ENCODE measurements around the gene MYO7A.

The MYO7A gene

GRCh38 chr11:77195071-77195755 lies 67.2 kb downstream of the MYO7A start:
- in situ Hi-C loops (cut with MboI; ENCODE audit: low pct_unique_long_range_greater_than_20kb, low sequenced_read_pairs, unreplicated experiment), result loop anchor here (10.0 kb wide), 1 partner anchor 360 kb away; no protein-coding TSS in a partner anchor
- TF ChIP-seq CTCF (IDR thresholded peaks at IDR 0.05; ENCODE audit: extremely low read depth, insufficient read depth, missing control alignments), result no peak
- no peak for DNase-seq (ENCODE audit: low spot score)

GRCh38 chr11:77196961-77197360 lies 68.9 kb downstream of the MYO7A start:
- in situ Hi-C loops (cut with MboI; ENCODE audit: low pct_unique_long_range_greater_than_20kb, low sequenced_read_pairs, unreplicated experiment), result loop anchor here (10.0 kb wide), 1 partner anchor 358 kb away; no protein-coding TSS in a partner anchor
- TF ChIP-seq CTCF (IDR thresholded peaks at IDR 0.05; ENCODE audit: extremely low read depth, insufficient read depth, missing control alignments), result no peak

GRCh38 chr11:77197626-77198320 lies 69.7 kb downstream of the MYO7A start:
- no peak for DNase-seq (ENCODE audit: low spot score)
- no peak for TF ChIP-seq CTCF (IDR thresholded peaks at IDR 0.05; ENCODE audit: extremely low read depth, insufficient read depth, missing control alignments)
- in situ Hi-C loops (cut with MboI; ENCODE audit: low pct_unique_long_range_greater_than_20kb, low sequenced_read_pairs, unreplicated experiment), result loop anchor here (10.0 kb wide), 1 partner anchor 357 kb away; no protein-coding TSS in a partner anchor

More at GRCh38 chr11:77196961-77197360, 68.9 kb downstream of the MYO7A start:
- no peak for DNase-seq (ENCODE audit: low spot score)

- in situ Hi-C loops (cut with MboI; ENCODE audit: low pct_unique_long_range_greater_than_20kb, low sequenced_read_pairs, unreplicated experiment), result loop anchor here (10.0 kb wide), 1 partner anchor 356 kb away; no protein-coding TSS in a partner anchor
- peak; percentile 58 for DNase-seq (ENCODE audit: low spot score)
- peak; percentile 39 for TF ChIP-seq CTCF (IDR thresholded peaks at IDR 0.05; ENCODE audit: extremely low read depth, insufficient read depth, missing control alignments)
Measured at GRCh38 chr11:77198440-77198849, 70.4 kb downstream of the MYO7A start.

- no peak for TF ChIP-seq CTCF (IDR thresholded peaks at IDR 0.05; ENCODE audit: extremely low read depth, insufficient read depth, missing control alignments)
- no peak for DNase-seq (ENCODE audit: low spot score)
- in situ Hi-C loops (cut with MboI; ENCODE audit: low pct_unique_long_range_greater_than_20kb, low sequenced_read_pairs, unreplicated experiment), result loop anchor here (10.0 kb wide), 1 partner anchor 356 kb away; no protein-coding TSS in a partner anchor
Measured at GRCh38 chr11:77199137-77199745, 71.2 kb downstream of the MYO7A start.
